GM04503 (cell line): Measurements from ENCODE around the gene FAM90A1.
"Not testable (repeated sequence)": the region's sequence is repeated elsewhere in the genome, so short reads cannot be mapped to it uniquely, and the experiment has no call there.

ENCODE experiments used
- DNase-seq: peaks from one replicate; pipeline ENCODE4 v3.0.0-alpha.2; 2012; ENCODE audit warnings: low read depth

The FAM90A1 gene

GRCh38 chr12:8172911-8173310, 54.5 kb downstream of the FAM90A1 start:
- not testable (repeated sequence) for DNase-seq
